Activated CD4-positive, alpha-beta T cell treated with anti-CD3 and anti-CD28 coated beads for 48 hours (primary cell): Measurements from ENCODE around the gene CCDC85C.
A peak's percentile ranks its signal among the peaks of the same experiment; 100 is the strongest.

Experiments
- DNase-seq: peaks from one replicate; pipeline ENCODE4 v3.0.0-alpha.2; 2020

CCDC85C gene

DNA sequence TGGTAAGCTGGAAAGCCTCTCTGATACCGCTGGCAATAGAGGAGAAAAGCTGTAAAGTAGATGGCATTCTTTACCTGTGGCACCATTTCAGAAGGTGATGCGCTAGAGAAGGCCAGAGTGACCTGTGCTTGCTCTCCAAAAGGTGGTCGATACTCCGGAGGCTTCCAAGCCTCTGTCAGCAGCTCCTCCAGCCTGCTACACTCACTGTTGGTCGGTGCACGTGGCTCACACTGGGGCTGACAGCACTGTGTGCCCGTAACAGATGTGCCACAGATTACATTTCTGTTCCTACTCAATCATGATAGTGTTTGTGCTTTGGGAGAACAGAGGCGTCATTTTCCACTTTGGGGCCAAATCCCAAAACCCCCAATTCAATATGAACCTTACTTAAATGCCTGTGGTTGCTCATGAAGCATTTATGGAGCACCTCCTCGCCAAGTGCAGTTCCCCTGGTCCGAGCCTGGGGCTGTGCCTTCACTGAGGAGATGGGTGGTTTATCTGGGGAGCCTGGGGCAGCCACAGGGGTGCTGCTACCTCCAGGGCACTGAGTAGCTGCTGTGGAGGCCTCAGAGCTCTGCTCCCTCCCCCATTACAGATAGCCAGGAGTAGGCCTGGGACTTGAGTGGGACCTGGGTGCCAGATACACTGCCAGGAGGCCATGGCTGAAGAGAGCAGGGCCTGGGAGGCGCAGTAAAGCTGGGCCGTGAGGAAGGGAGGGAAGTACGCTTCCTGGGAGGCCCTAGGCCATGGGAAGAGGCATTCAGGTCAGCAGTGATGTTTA lies 96.0 kb downstream of the CCDC85C start:
- DNase-seq: no peak

DNA sequence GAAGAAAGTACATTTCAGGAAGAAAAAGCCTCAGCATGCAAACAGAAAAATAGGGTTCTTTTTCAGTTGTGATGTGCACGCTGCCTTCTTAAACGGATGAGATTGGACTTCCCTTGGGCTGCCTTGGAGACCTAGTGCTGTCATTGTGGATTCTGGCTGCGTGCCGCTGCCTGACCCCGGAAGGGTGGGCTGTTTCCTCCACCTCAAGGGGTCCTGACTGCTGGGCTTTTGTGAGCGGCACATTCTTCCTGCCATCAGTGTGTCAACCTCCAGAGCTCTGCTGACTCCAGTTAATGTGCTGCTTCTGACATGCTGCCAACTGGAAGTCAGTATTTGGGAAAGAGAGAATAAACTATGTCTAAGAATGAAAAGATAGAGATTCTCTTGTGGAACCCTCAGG lies 97.7 kb downstream of the CCDC85C start:
- no peak for DNase-seq

DNA sequence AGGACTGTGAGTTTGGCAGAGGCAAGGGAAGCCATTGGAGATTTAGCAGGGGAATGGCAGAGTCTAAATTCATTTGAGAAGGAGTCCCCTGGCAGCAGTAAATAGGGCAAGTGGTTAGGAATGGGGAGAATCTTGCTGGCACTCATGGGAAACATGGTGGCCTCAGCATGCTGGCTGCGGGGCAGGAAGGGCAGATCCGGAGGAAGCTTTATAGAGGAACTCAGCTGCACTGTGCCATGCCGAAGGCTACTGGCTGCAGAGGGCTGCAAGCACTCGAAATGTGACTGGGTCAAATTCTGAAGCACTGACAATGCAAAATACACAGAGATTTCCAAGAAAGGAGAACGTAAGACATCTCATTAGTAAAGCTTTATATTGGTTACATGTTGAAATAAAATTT lies 98.9 kb downstream of the CCDC85C start:
- DNase-seq: no peak

DNA sequence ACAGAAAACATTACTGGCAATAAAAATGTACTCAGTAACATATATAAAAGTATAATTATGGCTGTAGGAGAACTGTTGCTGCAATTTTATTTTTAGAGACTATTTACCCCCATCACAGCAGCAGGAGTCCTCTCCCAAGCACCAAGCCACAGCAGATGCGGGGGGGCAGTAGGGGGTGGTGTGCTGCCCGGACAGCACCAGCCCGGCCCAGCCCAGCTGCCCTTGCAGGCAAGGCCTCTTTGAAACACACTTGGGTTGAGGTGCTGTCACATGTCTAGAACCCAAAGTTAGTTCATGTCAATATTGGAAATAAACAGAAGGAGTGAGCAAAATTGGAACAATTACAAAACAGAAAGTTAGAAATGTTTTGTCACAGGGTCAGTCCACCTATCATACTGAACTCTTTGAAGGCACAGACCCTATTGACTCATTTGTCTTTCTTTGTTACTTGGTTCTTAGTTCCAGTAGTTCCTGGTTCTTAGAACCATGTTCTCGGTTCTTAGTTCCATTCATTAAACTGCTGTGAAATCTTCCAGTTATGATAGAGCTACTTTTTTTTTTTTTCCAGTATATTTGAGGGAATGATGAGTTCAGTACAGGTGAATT lies 100.1 kb downstream of the CCDC85C start:
- no peak for DNase-seq

GRCh38 chr14:99502989-99503421 lies 101.0 kb downstream of the CCDC85C start:
- no peak for DNase-seq

DNA sequence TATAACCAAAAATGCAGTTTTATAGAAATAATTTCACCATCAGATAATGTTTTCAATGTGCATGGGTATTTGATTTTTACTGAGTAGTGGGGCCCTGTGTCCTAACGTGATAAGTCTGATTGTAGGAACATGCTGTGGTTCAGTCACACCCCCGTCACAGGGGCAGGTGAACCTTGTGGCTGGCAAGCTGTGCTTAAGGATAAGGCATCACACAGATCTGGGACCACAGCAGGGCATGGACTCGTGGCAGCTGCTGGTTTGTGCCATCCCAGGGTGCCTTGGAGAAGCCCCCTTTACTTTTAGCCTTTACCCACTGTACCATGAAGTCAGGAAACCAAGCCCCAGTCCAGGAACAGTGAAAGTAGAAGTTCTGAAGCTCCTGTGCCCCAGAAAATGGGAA lies 106.1 kb downstream of the CCDC85C start:
- DNase-seq: no peak

GRCh38 chr14:99497341-99497740 lies 106.7 kb downstream of the CCDC85C start:
- no peak for DNase-seq

DNA sequence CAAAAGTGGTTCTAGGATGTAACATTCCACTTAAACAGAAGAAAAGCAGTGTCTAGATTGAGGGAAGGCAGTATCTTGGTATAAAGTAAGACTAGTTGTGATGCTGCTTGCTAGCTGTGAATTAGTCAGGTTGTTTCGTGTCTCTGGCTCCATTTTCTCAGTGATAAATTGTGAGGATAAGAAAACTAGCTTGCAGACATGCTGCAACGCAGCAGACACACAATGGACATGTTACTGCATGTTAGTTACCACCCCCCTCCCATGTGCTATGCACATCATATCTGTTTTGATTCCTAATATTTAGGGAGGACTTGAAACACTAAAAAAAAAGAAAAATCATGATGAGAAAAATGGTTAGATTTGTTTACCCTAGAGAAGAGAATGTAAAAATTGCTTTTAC lies 119.9 kb downstream of the CCDC85C start:
- no peak for DNase-seq

DNA sequence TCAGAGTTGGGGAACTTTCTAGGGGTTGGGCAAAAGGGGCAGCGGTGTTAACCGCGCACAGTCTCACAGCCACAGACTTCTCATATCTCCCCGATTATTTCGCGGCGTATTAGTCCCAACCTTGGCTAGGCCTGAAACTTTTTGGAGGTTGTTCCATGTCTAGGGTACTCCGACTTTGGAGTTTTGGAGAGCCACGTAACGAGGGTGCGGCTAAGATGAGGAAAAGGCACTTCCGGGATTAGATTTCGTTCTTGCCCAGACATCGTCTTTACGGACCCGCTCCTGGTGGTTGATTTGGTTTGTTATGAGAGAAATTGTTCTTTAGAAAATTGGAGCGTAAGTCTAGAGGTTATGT lies 122.3 kb downstream of the CCDC85C start:
- DNase-seq: peak; percentile 12

- peak; percentile 100 for DNase-seq
These were observed 122.9 kb downstream of the CCDC85C start, which contains the start of gene CCNK for GRCh38 chr14:99480917-99481744. Gene CCNK (plus strand): TSS chr14:99481409. CDS start chr14:99492678, 11,269 bp downstream.

- peak; percentile 55 for DNase-seq
These were observed 123.8 kb downstream of the CCDC85C start, which contains the start of gene SETD3 for GRCh38 chr14:99479906-99480869. Gene SETD3 (minus strand): TSS chr14:99480859. CDS start chr14:99465805, 15,054 bp downstream.

DNA sequence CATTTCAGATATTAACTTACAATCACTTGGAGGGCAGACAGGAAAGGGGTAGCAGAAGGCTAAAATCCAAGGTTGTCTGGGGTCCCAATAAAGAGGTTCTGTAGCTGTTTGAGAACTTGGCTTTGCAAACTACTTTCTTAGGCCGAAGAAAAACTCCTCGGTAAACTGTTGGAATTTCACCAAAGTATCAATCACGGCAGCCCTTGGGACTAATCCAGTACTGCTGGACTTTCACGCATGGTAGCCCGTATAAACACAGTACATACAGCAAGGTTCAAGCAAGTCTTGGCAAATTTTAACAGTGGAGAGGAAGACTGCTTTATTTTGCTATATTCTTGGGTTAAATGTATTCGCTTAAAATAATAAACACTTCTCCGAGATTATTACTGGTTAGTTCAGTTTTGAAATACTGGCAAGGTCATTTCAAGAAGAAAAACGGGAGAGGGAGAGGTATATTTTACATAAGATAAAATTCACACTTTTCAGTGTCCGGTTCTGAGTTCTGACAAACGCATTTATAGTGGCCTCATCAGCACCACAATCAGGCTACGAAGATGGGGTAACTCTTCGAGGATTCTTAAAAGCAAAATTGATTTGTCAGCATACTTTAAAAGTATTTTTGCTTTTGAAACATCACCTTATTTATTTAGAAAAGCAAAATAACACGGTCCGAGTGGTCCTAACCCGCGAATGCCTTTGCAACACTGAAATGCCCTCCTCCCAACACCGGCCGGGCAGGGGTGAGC lies 124.7 kb downstream of the CCDC85C start:
- no peak for DNase-seq

DNA sequence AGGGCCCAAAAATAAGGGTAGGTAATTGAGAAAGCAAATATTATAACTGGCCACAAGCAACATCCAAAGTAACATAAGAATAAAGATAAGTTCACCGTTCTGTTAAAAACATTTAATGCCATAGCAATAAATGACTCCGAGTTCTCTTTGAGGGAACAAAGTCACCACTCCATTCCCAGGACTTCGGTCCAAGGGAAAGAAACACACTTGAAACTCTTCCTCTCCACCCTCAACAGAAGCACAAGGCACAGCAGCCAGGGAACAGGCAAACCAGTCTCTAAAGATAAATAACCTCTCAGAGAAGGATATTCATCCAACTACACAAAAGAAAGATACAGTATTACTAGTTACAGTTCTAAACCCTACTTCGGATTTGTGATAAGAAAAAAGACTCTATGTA lies 125.9 kb downstream of the CCDC85C start:
- no peak for DNase-seq

- DNase-seq: no peak
These were observed 127.1 kb downstream of the CCDC85C start for GRCh38 chr14:99476864-99477263.

DNA sequence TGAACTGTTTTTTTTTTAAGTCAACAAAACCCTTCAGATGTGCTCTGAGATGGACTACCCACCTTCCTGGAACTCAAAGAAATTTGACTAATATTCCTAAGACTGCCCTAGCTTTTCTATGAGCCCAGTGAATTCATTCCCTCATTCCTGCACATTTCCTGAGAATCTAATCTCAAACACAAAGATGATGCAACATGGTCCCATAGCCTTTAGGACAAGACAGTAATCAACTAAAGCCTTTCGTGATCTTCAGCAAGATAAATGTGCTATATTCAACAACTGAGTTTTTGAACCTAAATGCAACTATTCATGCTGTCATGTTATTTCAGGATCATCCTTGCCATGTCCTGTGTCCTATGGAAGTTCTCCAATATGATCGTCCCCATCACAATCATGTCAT lies 128.3 kb downstream of the CCDC85C start:
- DNase-seq: no peak

- no peak for DNase-seq
These were observed 128.8 kb downstream of the CCDC85C start for GRCh38 chr14:99475179-99475578.

- no peak for DNase-seq
These were observed 130.5 kb downstream of the CCDC85C start for GRCh38 chr14:99473458-99473857.

- DNase-seq: no peak
These were observed 131.1 kb downstream of the CCDC85C start for GRCh38 chr14:99472937-99473336.

DNA sequence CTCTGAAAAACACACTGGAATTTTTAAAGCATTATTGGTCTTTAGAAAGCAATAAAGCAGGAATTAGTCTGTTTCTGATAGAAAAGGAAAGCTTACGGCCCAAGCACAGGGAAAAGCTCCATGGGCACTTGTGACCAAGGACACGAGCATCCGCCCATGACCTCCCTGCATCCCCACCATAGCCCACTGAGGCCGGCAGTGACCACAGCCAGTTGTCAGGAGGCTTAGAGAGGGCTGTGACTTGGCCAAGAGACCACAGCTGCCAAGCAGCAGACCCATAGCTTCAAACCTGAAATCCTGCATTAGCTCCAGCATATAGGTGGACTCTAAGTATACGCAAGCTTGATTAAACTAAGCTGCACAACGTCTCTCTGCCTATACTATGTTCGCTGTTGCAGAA lies 132.3 kb downstream of the CCDC85C start:
- DNase-seq: no peak

GRCh38 chr14:99468836-99469592 lies 135.0 kb downstream of the CCDC85C start:
- no peak for DNase-seq

GRCh38 chr14:99468081-99468480 lies 135.9 kb downstream of the CCDC85C start:
- DNase-seq: no peak
